HPDE6-E6E7 (cell line): ENCODE measurements around the gene PABPN1.

Experiments
- DNase-seq: peaks from one replicate; pipeline ENCODE4 v3.0.0; 2011; ENCODE audit warnings: missing footprints; ENCODE audit errors: extremely low spot score

PABPN1 gene

GRCh38 chr14:23326491-23327332, 5.5 kb downstream of the PABPN1 start:
- no peak for DNase-seq

DNA sequence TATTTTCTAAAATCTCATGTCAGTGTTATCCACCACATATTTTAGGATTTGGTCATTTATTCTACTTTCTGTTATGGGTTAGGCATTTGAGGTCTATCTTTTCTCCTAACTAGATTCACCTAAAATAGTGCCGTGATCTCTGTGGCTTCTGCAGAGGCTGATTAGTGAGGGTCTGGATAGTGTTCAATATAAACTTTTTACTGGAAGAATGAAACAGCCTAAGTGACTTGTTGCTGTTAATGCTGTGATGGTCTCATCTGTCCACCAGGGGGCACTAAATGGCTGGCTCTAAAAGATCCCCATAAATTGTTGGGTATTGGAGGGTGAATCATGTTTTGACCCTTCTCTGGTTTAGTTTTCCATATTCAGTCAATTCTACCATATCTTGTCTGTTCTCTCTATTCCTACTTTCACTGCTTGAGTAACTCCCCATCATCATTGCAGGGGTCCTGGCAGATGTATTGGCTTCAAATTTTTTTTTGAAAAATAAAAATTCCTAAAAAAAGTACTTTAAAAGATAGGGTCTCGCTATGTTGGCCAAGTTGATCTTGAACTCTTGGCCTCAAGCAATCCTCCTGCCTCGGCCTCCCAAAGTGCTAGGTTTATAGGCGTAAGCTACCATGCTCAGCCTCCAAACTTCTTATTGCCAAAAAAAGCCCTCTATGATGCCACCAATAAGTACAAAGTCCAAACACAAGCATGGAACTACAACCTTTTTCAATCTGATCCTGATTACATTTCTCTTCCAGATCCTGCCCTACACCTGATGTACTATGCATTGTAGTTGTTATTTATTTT, 6.9 kb downstream of the PABPN1 start:
- DNase-seq = peak; percentile 66

DNA sequence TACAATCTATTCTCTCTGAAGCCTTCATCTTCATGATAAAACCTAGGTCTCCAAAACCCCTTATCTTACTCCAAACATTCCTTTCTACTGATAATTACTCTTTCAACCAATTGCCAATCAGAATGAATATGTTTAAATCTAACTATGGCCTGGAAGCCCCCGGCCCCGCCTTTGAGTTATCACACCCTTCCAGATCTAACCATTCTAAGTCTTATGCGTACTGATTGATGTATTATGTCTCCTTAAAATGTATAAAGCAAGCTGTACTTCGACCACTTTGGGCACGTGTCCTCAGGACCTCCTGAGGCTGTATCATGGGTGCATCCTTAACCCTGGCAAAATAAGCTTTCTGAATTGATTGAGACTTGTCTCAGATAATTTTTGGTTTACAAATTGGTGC, 14.4 kb downstream of the PABPN1 start:
- DNase-seq = no peak

GRCh38 chr14:23339506-23340268, 18.4 kb downstream of the PABPN1 start:
- DNase-seq = no peak

- DNase-seq = no peak
Measured at GRCh38 chr14:23344481-23344880, 23.2 kb downstream of the PABPN1 start.

- DNase-seq = no peak
Measured at GRCh38 chr14:23345987-23346692, 24.9 kb downstream of the PABPN1 start.

GRCh38 chr14:23346693-23347405, 25.6 kb downstream of the PABPN1 start:
- DNase-seq = no peak

DNA sequence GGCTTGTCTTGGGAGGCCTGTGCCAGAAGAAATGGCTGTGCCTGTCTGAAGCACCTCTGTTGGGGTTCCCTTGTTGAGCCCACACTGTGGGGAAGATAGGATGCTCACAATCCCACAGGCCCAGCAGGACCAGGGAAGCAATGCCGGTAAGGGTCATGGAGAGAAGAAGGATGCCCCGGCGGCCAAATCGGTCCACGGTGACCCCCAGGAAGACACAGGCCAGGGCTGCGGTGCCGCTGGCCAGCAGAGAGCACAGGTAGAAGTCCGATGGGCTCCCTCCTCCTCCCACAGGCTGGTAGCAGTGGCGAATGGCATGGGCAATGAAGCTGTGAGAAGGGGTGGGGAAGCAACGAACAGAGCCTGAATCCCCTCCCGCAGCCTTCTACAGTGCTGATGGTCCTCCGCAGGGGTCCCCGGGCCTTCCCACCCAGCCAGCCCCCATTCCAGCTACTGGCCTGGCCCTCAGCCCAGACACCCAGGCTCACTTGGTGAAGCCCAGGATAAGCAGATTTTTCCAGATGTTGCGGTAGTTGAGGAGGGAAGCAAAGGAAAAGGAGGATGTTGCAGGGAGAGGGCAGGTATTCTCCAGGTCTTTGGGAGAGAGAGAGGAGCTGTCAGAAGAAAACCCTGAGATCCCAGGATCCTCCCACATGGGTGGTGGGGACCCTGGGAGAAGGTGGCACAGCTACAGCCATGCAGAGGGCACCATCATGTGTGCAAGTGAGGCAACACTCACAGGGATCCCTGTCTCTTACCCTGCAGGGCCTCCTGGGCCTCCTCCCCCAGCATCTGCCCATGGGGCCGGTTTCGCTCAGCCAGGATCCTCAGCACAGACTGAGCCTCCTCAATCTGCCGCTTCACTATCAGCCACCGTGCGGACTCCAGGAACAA, 26.4 kb downstream of the PABPN1 start:
- no peak for DNase-seq

DNA sequence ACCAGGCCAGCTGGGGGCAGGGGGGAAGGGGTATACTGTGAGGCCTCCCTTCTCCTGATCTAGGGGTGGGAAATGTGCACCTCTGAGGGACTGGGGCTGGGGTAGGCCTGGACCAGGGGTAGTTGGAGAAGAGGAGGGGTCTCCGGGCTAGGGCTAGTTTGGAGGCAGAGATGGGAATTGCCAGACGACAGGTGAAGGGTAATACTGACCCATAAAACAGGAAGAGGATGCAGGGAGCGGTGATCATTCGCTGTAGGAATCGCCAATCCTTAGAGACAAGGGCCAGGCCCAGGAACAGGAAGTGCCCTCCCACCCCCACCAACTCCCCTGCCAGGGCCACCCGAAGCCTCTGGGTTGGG, 27.0 kb downstream of the PABPN1 start:
- DNase-seq = no peak

GRCh38 chr14:23349156-23349845, 28.0 kb downstream of the PABPN1 start:
- DNase-seq = no peak

- DNase-seq = no peak
Measured at GRCh38 chr14:23351681-23352505, 30.6 kb downstream of the PABPN1 start.

DNA sequence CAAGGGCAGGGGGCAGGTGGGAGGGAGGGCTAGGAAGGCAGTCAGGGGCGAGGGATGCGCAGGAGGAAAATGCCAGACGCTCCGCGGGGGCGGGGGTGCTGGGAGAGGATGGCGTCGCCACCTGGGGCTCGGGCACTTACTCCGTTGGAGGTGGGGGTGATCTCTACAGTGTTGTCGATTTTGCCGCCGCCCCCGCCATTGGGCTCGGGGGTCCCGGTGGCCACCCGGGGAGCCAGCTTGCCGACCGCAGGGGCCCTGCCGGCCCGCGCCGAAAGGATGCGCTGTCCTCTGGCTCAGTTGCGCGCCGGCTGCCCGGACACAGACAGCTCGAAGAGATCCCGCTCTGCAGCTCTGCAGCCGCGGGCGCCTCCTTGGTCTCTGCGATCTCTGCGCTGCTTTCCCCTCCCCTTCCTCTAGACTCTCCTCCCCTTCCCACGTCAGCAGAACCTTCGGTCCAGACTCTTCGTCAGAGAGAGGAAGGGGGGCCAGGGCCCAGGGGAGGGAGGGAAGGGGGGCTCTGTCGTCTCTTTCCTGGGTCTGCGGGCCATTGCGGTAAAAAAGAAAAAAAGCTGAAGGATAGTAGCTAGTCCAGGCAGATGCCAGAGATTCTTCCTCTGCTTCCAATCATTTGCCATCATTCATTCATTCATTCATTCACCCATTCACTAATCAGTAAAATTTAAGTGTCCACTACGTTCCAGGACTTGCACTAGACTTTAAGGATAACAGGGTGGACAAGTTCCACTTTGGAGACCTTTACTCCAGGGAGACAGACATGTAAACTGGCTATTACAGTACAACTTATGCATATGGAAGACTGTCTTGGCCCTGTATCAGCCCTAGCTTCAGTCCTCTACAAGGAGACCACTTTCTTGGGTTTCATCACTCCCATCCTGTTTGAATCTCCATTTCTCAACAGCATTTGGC, 31.5 kb downstream of the PABPN1 start, which contains the start of gene SLC22A17:
Gene SLC22A17, minus strand, starts transcription at position 382 of the 927 bp plus-strand sequence.
- DNase-seq = peak; percentile 57

DNA sequence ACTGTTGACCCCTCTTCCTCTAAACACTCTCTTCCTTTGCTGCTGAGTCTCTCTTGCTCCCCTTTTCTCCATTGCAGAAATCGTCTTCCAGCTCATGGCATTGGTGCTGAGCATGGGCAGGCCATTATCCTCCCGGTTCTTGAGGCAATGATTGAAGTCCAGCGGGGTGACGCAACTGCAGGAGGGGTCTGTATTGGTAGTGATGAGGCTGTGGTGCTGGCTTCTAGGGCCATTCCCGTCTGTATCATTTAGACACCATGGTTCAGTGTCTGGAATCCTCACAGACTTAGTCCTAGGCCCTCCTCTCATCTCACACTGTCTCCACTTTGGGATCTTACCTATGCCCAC, 32.1 kb downstream of the PABPN1 start:
- DNase-seq = no peak

- DNase-seq = no peak
Measured at GRCh38 chr14:23354990-23355389, 33.7 kb downstream of the PABPN1 start.

- no peak for DNase-seq
Measured at GRCh38 chr14:23355871-23356435, 34.7 kb downstream of the PABPN1 start.

- DNase-seq = no peak
Measured at GRCh38 chr14:23356662-23357061, 35.4 kb downstream of the PABPN1 start.

DNA sequence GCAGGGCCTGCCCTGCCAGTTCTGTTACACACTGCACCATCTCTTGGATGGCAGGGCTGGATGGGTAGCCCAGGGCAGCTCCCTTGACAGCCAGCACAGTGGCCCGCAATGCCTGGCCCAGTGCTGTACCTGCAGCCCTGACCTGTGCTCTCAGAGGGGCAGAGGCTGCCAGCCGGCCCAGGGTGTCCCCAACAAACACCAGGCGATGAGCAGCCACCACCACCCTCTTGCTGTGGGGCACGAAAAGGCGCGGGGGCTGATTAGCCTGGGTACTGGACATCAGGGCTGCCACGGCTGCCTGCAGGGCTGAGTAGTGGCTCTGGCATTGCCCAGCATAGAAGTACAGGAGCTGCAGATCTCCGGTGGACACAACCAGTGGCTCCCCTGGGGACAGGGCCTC, 36.0 kb downstream of the PABPN1 start:
- no peak for DNase-seq
